ENCODE data around the gene STK25. TPM values are rescaled to one million over a fixed set of nuclear protein-coding genes. Genes with fewer than 3 reads are reported as not detected.
"Not testable (repeated sequence)": the region's sequence is repeated elsewhere in the genome, so short reads cannot be mapped to it uniquely, and the experiment has no call there.

Gene STK25
- total RNA-seq, 1 experiment from 2014 or later = 299 TPM

- in situ Hi-C loops (cut with HindIII; ENCODE audit: low sequenced_read_pairs) = loop anchor here (5.0 kb wide), 2 partner anchors 49 to 76 kb away; partner anchors contain the start of gene BOK
- DNase-seq (ENCODE audit: low spot score) = no peak
Measured at GRCh38 chr2:241481687-241482086, 26.7 kb downstream of the STK25 start.

DNA sequence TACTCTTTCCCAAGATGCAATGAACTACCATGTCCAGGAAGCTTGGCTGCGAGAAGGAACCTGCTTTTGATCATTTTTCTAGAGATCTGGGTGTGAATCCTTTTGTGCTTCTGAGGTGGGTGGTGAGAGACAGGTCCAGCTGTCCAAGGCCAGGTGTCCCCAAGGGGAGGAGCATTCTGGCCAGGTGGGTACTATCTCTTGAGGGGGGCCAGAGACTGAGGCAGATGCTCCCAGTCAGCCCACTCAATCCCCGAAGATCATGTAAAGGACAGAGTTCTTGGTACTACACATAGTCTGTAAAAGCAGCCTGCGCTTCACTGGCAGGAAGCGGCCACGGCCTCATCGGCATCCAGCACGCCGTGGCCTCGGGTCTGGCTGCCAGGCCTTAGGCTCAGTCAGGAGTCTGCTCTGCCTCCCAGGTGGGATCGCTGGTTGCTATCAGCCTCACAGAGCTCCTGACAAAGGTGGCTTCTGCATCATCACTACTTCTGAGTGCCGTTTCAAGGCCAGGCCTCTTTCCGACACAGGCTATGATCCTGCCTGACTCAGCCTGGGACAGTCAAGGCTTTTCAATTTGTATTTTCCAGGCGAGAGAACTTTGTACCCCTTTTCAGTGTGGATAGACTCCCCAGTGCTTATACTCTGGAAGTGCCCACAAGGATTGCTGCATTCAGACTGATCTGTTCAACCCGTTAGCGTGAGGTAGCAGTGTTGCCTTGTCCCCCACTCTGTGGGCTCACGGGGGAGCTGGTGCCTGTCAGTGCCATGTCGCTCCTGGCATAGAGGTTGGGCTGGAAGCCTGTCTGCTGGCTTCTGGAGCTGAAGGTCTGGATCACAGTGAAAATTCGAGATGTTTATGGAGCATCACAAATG lies 29.1 kb downstream of the STK25 start:
- no peak for DNase-seq (ENCODE audit: low spot score)
- in situ Hi-C loops (cut with HindIII; ENCODE audit: low sequenced_read_pairs) = no loop called here

- in situ Hi-C loops (cut with HindIII; ENCODE audit: low sequenced_read_pairs) = no loop called here
- no peak for DNase-seq (ENCODE audit: low spot score)
Measured at GRCh38 chr2:241478166-241478565, 30.2 kb downstream of the STK25 start.

DNA sequence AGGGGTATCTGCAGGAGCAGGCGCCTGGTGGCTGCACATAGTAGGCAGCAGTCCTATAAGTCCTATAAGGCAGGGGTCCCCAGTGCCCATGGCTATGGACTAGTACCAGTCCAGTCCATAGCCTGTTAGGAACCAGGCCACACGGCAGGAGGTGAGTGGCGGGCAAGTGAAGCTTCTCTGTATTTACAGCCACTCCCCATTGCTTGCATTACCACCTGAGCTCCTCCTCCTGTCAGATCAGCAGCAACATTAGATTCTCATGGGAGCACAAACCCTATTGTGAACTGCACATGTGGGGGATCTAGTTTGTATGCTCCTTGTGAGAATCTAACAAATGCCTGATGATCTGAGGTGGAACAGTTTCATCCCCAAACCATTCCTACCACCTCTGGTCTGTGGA lies 33.1 kb downstream of the STK25 start:
- no peak for DNase-seq (ENCODE audit: low spot score)
- in situ Hi-C loops (cut with HindIII; ENCODE audit: low sequenced_read_pairs) = no loop called here

DNA sequence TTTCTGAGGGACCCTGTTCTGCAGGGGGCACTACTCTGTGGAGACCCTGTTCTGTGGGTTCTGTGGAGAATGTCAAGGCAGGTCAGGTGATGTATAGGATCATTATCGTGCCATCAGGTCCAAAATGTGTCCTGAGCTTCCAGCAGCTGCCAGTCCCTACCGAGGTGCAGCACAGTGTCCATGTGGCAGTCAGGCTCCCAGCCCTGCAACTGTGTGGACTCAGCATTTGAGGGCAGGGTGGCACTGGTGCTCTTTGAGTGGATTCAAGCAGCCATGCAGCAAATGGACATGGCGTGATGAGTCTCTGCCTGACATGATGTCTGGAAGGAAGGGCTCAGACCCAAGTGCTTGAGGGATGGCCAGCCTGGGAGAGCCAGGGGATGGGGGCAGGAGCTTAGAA lies 35.0 kb downstream of the STK25 start:
- in situ Hi-C loops (cut with HindIII; ENCODE audit: low sequenced_read_pairs) = no loop called here

DNA sequence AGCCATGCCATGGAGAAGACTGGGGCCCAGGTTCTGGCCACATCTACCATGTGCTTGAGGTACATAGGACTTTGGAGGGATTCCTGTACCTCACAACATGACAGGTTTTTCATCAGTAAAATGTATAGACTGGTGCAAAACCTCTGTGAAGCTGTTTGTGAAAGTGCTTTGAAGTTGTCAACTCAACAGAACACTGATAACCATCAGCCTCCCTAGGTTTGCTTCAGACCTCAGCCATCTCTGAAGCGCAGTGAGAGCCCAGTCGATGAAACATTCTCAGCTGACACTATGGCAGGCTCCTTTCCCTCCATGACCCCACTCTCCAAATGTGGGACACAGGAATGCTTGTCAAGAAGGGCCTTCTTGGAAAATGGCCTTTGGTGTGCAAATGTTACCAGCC lies 38.6 kb downstream of the STK25 start:
- in situ Hi-C loops (cut with HindIII; ENCODE audit: low sequenced_read_pairs) = no loop called here

More for the DNA sequence above, 35.0 kb downstream of the STK25 start:
- DNase-seq (ENCODE audit: low spot score) = no peak

DNA sequence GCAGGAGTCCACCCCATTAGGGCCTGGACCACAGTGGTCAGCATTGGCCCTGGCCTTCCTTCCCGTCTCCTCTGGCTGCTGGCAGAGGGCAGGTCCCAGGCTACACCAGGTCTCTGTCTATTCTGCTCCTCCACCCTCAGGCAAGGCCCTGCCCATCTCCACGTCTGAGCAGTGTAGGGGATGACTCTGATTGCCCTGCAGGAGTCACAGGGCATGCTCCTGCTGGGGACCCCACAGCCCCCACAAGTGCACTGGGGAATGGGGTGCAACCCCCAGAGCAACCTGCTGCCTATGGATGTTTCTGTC lies 40.0 kb downstream of the STK25 start:
- no peak for DNase-seq (ENCODE audit: low spot score)
- in situ Hi-C loops (cut with HindIII; ENCODE audit: low sequenced_read_pairs) = no loop called here

More for the DNA sequence above, 38.6 kb downstream of the STK25 start:
- no peak for DNase-seq (ENCODE audit: low spot score)

DNA sequence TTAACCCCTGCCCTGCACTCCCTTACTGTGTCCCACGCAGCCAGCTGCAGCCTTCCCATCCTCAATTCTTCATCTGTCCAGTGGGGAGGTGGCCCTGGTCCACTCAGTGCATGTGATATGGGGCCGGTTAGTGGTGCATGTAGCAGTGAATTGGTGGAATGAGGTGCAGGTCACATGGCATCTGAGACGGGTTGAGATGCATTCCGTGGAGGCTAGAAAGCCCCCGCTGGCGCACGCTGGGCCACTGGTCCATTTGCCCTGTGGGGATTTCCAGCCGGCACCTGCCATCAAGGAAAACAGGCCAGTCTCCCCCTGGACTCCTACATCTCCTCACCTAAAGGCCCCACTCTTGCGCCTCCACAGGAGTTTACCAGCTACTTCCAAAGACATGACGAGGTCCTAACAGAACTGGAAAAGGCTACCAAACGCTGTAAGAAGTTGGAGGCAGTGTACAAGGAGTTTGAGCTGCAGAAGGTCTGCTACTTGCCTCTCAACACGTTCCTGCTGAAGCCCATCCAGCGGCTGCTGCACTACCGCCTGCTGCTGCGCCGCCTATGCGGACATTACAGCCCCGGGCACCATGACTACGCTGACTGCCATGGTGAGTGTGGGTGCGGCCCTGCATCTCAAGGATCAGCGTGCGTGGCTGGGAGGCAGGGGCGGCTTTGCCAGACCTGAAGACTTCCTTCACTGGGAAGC lies 40.5 kb downstream of the STK25 start:
- in situ Hi-C loops (cut with HindIII; ENCODE audit: low sequenced_read_pairs) = no loop called here
- no peak for DNase-seq (ENCODE audit: low spot score)

DNA sequence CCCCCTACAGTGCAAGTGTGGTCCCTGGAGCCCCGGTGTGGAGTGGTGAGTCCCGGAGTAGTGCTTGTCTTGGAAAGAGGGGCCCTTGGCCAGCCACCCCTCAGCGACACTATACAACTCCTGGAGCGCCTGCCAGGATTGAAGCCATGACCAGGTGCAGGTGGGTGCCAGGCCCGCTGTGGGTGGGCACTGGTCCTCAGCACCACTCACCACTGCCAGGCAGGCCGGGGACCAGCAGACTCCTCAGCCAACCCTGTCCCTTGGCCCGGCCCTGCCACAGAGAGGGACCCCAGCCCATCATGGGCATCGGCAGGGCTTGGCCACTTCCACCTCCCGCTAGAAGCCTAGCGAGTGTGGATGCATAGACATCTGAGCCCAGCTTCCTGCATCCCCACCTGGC lies 42.2 kb downstream of the STK25 start:
- no peak for DNase-seq (ENCODE audit: low spot score)
- in situ Hi-C loops (cut with HindIII; ENCODE audit: low sequenced_read_pairs) = no loop called here

DNA sequence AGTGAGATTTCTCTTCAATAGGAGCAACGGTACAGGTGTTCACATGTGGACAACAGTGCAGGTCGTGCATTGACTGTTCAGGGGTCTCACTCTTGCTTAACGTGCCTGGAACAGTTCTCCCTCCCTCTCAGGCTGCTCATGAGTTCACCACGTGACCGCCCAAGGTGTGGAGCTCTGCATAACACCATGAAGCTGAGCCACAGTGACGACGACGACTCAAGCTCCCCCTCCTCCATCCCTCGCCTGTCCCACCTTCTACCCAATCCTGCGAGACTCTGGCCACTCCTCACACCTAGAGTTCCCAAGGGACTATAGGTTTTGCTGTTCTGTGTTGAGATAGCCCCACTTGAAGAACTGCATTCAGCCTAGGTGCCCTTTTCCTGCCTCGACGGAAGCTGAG lies 42.8 kb downstream of the STK25 start:
- in situ Hi-C loops (cut with HindIII; ENCODE audit: low sequenced_read_pairs) = no loop called here
- no peak for DNase-seq (ENCODE audit: low spot score)

- in situ Hi-C loops (cut with HindIII; ENCODE audit: low sequenced_read_pairs) = no loop called here
Measured at GRCh38 chr2:241463276-241464135, 44.9 kb downstream of the STK25 start.

GRCh38 chr2:241461693-241462677 lies 46.4 kb downstream of the STK25 start:
- no peak for DNase-seq (ENCODE audit: low spot score)
- in situ Hi-C loops (cut with HindIII; ENCODE audit: low sequenced_read_pairs) = no loop called here

More at GRCh38 chr2:241463276-241464135, 44.9 kb downstream of the STK25 start:
- no peak for DNase-seq (ENCODE audit: low spot score)

DNA sequence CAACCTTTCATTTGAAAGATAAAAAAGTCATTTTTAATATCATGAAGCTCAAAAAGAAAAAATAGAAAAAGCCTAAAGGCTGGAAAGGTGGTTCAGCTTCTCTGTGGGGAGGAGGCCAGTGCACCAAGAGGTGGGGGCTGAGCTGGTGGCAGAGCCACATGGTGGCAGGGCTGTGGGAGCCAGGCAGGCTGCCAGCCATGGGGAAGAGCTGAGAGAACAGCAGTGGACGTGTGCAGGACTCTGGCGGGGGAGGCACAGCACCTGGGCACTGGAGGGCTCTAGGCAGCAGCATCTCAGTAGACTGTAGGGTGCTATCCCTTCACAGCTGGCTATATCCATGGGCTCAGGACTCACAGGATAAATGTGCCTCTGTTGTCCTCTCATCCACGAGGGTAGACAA lies 47.8 kb downstream of the STK25 start:
- in situ Hi-C loops (cut with HindIII; ENCODE audit: low sequenced_read_pairs) = no loop called here
- DNase-seq (ENCODE audit: low spot score) = peak; percentile 63

GRCh38 chr2:241459520-241459919 lies 48.9 kb downstream of the STK25 start:
- no peak for DNase-seq (ENCODE audit: low spot score)
- in situ Hi-C loops (cut with HindIII; ENCODE audit: low sequenced_read_pairs) = no loop called here

DNA sequence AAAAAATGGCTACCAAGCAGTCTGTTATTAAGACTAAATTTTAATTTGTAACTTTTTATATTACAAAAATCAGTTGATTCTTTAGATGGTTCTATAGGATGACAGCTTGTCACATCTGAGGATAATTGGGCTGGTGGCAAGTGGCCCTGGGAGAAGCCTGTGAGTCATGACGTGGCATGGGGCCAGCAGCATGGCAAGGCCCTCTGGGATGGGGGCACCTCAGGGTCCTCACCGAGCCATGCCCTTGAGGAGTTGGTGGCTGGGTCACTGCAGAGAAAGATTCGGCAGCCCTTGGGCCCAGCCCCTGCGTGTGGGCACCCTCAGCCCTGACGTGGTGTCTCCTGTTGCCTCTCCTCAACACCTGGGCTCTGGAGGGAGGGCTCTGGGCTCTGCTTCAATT lies 49.7 kb downstream of the STK25 start:
- peak; percentile 21 for DNase-seq (ENCODE audit: low spot score)
- in situ Hi-C loops (cut with HindIII; ENCODE audit: low sequenced_read_pairs) = no loop called here

DNA sequence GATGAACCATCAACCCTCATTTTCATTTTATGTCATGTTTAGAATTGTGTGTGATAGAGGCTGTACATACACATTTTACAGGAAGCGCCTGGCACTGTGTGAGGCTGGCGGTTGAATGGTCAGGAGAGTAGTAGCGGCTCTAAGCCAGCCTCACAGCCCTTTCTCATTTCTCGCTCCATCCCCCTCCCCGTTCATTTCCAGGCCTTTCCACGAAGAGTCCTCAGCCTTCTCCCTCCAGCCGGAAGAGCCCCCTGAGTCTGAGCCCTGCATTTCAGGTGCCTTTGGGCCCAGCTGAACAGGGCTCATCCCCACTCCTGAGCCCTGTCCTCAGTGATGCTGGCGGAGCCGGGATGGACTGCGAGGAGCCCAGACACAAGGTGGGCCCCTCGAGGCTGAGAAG lies 51.8 kb downstream of the STK25 start:
- in situ Hi-C loops (cut with HindIII; ENCODE audit: low sequenced_read_pairs) = no loop called here
- no peak for DNase-seq (ENCODE audit: low spot score)

DNA sequence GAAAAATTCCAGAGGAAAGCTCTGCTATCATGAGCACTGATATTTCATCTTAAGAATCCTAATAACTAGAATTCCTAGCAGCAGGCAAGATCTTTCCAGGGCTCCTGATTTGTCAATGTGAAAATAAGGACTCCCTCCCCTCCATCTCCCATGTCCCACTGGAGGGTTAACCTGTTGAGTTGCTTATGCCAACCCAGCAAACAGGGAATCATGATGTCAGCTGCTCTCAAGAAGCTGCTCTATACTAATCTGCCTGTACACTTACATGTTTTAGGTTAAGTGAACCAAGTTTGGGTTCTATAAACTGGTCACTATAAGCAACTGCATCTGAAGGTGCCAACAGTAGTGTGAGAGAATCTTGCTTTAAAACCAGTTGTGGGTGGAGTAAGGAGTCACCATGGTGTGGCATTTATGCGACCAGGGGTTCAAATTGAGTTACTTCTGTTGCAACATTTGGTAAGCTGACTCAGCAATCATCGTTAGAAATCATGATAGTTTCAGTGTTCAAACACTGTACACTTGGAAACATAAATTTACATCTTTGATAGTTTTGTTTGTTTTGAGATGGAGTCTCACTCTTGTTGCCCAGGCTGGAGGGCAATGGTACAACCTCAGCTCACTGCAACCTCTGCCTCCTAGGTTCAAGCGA lies 53.4 kb downstream of the STK25 start:
- DNase-seq (ENCODE audit: low spot score) = no peak
- in situ Hi-C loops (cut with HindIII; ENCODE audit: low sequenced_read_pairs) = no loop called here

DNA sequence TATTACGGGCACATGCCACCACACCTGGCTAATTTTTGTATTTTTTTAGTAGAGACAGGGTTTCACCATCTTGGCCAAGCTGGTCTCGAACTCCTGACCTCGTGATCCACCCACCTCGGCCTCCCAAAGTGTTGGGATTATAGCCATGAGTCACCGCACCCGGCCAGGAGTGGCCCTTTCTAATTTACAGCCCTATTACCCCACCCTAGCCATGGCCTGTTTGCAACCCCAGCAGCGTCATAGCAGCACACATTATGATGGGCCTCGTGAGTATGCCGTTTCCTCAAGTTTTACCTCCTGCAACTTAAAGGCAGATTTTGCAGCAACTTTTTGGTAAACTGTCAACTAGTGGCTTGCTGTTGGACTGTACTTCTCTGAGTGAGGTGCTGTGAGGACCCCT lies 54.5 kb downstream of the STK25 start:
- in situ Hi-C loops (cut with HindIII; ENCODE audit: low sequenced_read_pairs); DNase-seq (ENCODE audit: low spot score): not testable (repeated sequence)
